Measurements from ENCODE around the gene KCNQ2. TPM values are rescaled to one million over a fixed set of nuclear protein-coding genes. Genes with fewer than 3 reads are reported as not detected.

KCNQ2 gene
- total and polyA plus RNA-seq, 2 experiments from 2014 or later, result 68.5 to 92.4 TPM

DNA sequence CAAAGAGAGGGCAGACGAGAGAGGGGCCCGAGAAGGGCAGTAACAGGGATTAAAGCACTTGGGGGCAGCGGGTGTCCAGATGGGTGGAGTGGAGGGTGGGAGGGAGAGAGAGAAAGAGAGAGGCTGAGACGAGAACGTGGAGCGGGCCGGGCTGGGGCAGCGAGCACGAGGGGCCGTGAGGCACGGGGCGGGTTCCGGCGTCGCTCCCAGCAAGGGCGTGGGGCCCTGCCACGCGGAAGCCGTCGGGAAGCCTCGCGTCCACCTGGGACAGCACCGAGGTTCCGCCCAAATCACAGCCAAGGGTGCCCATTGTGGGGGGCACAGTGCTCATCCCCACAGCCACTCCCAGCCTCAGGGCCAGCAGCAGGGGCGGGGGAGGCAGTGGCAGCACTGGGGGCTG, 49.8 kb downstream of the KCNQ2 start:
- Mint-ChIP-seq H3K36me3 (ENCODE audit: low read depth) (peaks cover 19% of the 10 kb centered on the region), H3K27ac (no peak overlapping the region), H3K9me3 (no peaks in the 10 kb centered on the region; the same call in 2 of the 3 replicates), H3K4me1 (no peaks in the 10 kb centered on the region), H3K27me3 (ENCODE audit: insufficient read depth, low read depth, poor library complexity) (peaks cover 5% of the 10 kb centered on the region), H3K4me3 (no peak overlapping the region)
- H4K20me1 ChIP-seq (replicated peaks; ENCODE audit: insufficient read depth), result no peaks in the 10 kb centered on the region
- ATAC-seq, result no peak; the same call in 1 of the 3 replicates
- no peaks in the 10 kb centered on the region for H3K9me2 ChIP-seq (ENCODE audit: insufficient read depth)
- H2AFZ ChIP-seq, result no peak overlapping the region
- H3K27me3 ChIP-seq (ENCODE audit: insufficient read depth), result no peaks in the 10 kb centered on the region
- DNase-seq (ENCODE audit: low spot score), result no peak
- H3K4me2 ChIP-seq, result no peak overlapping the region
- TF ChIP-seq, protein P1, sequence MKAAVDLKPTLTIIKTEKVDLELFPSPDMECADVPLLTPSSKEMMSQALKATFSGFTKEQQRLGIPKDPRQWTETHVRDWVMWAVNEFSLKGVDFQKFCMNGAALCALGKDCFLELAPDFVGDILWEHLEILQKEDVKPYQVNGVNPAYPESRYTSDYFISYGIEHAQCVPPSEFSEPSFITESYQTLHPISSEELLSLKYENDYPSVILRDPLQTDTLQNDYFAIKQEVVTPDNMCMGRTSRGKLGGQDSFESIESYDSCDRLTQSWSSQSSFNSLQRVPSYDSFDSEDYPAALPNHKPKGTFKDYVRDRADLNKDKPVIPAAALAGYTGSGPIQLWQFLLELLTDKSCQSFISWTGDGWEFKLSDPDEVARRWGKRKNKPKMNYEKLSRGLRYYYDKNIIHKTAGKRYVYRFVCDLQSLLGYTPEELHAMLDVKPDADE (IDR thresholded peaks at IDR 0.05), result no peak
- TF ChIP-seq ZNF331 (CRISPR knock-in tag; IDR thresholded peaks at IDR 0.05; ENCODE audit: low read depth), result no peak
- no peak for TF ChIP-seq EZH2 (IDR thresholded peaks at IDR 0.05; ENCODE audit: low read depth, unreplicated experiment)
- TF ChIP-seq, protein P2, sequence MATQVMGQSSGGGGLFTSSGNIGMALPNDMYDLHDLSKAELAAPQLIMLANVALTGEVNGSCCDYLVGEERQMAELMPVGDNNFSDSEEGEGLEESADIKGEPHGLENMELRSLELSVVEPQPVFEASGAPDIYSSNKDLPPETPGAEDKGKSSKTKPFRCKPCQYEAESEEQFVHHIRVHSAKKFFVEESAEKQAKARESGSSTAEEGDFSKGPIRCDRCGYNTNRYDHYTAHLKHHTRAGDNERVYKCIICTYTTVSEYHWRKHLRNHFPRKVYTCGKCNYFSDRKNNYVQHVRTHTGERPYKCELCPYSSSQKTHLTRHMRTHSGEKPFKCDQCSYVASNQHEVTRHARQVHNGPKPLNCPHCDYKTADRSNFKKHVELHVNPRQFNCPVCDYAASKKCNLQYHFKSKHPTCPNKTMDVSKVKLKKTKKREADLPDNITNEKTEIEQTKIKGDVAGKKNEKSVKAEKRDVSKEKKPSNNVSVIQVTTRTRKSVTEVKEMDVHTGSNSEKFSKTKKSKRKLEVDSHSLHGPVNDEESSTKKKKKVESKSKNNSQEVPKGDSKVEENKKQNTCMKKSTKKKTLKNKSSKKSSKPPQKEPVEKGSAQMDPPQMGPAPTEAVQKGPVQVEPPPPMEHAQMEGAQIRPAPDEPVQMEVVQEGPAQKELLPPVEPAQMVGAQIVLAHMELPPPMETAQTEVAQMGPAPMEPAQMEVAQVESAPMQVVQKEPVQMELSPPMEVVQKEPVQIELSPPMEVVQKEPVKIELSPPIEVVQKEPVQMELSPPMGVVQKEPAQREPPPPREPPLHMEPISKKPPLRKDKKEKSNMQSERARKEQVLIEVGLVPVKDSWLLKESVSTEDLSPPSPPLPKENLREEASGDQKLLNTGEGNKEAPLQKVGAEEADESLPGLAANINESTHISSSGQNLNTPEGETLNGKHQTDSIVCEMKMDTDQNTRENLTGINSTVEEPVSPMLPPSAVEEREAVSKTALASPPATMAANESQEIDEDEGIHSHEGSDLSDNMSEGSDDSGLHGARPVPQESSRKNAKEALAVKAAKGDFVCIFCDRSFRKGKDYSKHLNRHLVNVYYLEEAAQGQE (IDR thresholded peaks at IDR 0.05; ENCODE audit: unreplicated experiment), result no peak
- TF ChIP-seq ZNF114 (CRISPR knock-in tag; IDR thresholded peaks at IDR 0.05), result no peak
- TF ChIP-seq NANOG (IDR thresholded peaks at IDR 0.05; ENCODE audit: borderline replicate concordance), result no peak
- TF ChIP-seq, protein P3, sequence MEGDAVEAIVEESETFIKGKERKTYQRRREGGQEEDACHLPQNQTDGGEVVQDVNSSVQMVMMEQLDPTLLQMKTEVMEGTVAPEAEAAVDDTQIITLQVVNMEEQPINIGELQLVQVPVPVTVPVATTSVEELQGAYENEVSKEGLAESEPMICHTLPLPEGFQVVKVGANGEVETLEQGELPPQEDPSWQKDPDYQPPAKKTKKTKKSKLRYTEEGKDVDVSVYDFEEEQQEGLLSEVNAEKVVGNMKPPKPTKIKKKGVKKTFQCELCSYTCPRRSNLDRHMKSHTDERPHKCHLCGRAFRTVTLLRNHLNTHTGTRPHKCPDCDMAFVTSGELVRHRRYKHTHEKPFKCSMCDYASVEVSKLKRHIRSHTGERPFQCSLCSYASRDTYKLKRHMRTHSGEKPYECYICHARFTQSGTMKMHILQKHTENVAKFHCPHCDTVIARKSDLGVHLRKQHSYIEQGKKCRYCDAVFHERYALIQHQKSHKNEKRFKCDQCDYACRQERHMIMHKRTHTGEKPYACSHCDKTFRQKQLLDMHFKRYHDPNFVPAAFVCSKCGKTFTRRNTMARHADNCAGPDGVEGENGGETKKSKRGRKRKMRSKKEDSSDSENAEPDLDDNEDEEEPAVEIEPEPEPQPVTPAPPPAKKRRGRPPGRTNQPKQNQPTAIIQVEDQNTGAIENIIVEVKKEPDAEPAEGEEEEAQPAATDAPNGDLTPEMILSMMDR (conservative IDR thresholded peaks at IDR 0.05; ENCODE audit: low read depth in 2 of 2), result no peak
- TF ChIP-seq POLR2AphosphoS5 (IDR thresholded peaks at IDR 0.05; ENCODE audit: low read depth), result no peak
- TF ChIP-seq JUNB (IDR thresholded peaks at IDR 0.05; ENCODE audit: unreplicated experiment), result no peak
- TF ChIP-seq, protein P4, sequence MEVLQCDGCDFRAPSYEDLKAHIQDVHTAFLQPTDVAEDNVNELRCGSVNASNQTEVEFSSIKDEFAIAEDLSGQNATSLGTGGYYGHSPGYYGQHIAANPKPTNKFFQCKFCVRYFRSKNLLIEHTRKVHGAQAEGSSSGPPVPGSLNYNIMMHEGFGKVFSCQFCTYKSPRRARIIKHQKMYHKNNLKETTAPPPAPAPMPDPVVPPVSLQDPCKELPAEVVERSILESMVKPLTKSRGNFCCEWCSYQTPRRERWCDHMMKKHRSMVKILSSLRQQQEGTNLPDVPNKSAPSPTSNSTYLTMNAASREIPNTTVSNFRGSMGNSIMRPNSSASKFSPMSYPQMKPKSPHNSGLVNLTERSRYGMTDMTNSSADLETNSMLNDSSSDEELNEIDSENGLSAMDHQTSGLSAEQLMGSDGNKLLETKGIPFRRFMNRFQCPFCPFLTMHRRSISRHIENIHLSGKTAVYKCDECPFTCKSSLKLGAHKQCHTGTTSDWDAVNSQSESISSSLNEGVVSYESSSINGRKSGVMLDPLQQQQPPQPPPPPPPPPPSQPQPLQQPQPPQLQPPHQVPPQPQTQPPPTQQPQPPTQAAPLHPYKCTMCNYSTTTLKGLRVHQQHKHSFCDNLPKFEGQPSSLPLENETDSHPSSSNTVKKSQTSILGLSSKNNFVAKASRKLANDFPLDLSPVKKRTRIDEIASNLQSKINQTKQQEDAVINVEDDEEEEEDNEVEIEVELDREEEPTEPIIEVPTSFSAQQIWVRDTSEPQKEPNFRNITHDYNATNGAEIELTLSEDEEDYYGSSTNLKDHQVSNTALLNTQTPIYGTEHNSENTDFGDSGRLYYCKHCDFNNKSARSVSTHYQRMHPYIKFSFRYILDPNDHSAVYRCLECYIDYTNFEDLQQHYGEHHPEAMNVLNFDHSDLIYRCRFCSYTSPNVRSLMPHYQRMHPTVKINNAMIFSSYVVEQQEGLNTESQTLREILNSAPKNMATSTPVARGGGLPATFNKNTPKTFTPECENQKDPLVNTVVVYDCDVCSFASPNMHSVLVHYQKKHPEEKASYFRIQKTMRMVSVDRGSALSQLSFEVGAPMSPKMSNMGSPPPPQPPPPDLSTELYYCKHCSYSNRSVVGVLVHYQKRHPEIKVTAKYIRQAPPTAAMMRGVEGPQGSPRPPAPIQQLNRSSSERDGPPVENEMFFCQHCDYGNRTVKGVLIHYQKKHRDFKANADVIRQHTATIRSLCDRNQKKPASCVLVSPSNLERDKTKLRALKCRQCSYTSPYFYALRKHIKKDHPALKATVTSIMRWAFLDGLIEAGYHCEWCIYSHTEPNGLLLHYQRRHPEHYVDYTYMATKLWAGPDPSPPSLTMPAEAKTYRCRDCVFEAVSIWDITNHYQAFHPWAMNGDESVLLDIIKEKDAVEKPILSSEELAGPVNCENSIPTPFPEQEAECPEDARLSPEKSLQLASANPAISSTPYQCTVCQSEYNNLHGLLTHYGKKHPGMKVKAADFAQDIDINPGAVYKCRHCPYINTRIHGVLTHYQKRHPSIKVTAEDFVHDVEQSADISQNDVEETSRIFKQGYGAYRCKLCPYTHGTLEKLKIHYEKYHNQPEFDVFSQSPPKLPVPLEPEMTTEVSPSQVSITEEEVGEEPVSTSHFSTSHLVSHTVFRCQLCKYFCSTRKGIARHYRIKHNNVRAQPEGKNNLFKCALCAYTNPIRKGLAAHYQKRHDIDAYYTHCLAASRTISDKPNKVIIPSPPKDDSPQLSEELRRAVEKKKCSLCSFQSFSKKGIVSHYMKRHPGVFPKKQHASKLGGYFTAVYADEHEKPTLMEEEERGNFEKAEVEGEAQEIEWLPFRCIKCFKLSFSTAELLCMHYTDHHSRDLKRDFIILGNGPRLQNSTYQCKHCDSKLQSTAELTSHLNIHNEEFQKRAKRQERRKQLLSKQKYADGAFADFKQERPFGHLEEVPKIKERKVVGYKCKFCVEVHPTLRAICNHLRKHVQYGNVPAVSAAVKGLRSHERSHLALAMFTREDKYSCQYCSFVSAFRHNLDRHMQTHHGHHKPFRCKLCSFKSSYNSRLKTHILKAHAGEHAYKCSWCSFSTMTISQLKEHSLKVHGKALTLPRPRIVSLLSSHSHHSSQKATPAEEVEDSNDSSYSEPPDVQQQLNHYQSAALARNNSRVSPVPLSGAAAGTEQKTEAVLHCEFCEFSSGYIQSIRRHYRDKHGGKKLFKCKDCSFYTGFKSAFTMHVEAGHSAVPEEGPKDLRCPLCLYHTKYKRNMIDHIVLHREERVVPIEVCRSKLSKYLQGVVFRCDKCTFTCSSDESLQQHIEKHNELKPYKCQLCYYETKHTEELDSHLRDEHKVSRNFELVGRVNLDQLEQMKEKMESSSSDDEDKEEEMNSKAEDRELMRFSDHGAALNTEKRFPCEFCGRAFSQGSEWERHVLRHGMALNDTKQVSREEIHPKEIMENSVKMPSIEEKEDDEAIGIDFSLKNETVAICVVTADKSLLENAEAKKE (CRISPR knock-in tag; IDR thresholded peaks at IDR 0.05), result no peak
- TF ChIP-seq CREB1 (CRISPR knock-in tag; IDR thresholded peaks at IDR 0.05; ENCODE audit: low read depth), result no peak
- TF ChIP-seq STAT1 (IDR thresholded peaks at IDR 0.05; ENCODE audit: unreplicated experiment), result no peak
- H3K4me1 ChIP-seq (ENCODE audit: insufficient read depth), result no peaks in the 10 kb centered on the region
- H3K36me3 ChIP-seq (ENCODE audit: insufficient read depth), result no peaks in the 10 kb centered on the region
- H3K79me2 ChIP-seq (replicated peaks; ENCODE audit: insufficient read depth), result no peaks in the 10 kb centered on the region
- H3F3A ChIP-seq (replicated peaks; ENCODE audit: low read depth), result no peaks in the 10 kb centered on the region
- no peak overlapping the region for H3K27ac ChIP-seq (ENCODE audit: low read depth)
- no peak overlapping the region for H3K4me3 ChIP-seq

Data from GM23338 (cell line).